HG03354 (cell line): ENCODE results near the gene NFATC2.
A peak's percentile ranks its signal among the peaks of the same experiment; 100 is the strongest.
"Not testable (repeated sequence)": the region's sequence is repeated elsewhere in the genome, so short reads cannot be mapped to it uniquely, and the experiment has no call there.

ENCODE experiments used
- ATAC-seq: cut with Tn5 transposase; IDR thresholded peaks from one replicate; pipeline ENCODE4 v1.9.1; 2021; ENCODE audit warnings: mild to moderate bottlenecking; ENCODE audit not compliant: unreplicated experiment, poor library complexity, severe bottlenecking

The NFATC2 gene

DNA sequence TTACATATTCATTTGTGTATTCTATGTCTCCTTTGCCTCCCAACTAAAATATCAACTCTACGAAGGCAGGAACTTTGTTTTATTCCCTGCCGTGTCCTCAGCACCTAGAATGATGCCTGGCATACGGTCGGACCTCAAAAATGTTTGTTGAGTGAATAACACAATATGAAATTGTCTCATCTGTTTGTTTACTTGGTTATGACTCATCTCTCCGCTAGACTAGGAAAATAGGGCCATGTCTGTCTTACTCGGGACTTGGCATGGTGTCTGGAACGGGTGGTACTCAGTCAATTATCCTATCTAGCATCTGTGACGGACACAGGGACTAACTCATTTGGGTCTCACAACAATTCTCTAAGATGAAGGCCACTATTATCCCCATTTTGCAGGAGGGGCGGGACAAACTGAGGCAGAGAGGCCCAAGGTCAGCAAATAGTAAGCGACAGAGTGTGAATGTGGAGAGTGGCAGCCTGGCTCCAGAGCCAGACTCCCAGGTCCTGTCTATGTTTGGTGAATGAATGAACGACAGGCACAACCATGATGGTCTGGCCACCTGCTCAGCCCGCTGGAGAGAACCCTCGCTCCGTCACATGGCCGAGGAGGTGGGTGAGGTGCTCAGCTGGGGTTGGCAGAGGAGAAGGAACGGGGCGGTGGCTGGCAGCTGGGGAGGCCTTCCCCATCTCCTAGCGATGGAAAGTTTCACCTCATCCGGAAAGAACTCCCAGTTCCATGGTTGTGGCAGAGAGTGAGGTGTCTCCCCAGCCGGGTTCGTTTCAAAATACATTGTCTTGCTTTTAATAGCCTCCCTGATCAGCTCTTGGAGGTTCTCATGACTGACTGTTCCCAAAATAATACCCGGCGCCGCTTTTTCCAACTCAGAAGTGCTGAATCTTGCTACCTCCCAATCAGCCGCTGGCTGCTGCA lies 27.6 kb upstream of the NFATC2 start:
- no peak for ATAC-seq

DNA sequence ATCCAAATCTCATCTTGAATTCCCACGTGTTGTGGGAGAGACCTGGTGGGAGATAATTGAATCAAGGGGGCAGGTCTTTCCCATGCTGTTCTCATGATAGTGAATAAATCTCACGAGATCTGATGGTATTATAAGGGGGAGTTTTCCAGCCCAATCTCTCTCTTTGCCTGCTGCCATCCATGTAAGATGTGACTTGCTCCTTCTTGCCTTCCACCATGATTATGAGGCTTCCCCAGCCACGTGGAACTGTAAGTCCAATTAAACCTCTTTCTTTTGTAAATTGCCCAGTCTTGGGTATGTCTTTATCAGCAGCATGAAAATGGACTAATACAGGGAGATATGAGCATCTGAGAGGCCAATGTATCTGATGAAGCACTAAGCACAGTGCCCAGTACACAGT lies 26.0 kb upstream of the NFATC2 start:
- ATAC-seq, result not testable (repeated sequence)

GRCh38 chr20:51567622-51568021 lies 25.1 kb upstream of the NFATC2 start:
- no peak for ATAC-seq

GRCh38 chr20:51566594-51566993 lies 24.1 kb upstream of the NFATC2 start:
- no peak for ATAC-seq

DNA sequence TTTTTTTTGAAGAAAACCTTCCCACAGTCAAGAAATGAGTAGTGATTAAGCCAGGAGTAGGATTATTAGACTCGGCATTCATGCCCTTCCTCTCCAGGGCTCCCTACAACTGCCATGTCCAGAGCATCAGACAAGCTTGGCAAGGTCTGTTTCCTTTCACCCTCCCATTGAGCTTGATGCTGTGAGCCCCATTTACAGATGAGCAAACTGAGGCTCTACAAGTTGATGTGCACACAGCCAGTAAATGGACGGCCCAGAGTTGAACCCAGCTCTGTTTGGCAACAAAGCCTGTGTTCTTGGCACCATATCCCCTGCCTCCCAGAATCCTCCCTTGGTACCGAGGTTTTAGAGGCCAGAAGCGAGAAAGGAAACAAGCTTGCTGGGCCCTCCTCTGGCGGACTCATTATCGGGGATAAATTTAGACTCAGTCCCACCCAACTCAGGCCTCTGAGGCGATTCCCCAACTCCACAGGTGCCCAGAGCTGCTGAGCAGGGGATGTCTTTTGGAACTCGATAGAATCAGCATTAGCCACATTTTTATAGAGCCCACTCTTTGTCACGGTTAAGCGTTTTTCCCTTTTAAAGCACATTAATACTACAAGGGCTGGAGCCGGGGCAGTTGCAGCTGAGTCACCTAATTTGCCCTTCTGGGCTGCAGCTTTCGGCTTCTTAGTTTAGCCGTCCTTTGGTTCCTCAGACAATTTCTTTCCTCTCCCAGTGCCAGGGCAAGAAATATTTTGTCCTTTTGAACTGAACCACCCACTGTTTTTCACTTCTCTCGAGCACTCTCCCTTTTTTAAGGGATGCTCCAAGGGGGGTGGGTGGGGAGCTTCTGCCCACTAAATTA lies 23.0 kb upstream of the NFATC2 start:
- no peak for ATAC-seq

DNA sequence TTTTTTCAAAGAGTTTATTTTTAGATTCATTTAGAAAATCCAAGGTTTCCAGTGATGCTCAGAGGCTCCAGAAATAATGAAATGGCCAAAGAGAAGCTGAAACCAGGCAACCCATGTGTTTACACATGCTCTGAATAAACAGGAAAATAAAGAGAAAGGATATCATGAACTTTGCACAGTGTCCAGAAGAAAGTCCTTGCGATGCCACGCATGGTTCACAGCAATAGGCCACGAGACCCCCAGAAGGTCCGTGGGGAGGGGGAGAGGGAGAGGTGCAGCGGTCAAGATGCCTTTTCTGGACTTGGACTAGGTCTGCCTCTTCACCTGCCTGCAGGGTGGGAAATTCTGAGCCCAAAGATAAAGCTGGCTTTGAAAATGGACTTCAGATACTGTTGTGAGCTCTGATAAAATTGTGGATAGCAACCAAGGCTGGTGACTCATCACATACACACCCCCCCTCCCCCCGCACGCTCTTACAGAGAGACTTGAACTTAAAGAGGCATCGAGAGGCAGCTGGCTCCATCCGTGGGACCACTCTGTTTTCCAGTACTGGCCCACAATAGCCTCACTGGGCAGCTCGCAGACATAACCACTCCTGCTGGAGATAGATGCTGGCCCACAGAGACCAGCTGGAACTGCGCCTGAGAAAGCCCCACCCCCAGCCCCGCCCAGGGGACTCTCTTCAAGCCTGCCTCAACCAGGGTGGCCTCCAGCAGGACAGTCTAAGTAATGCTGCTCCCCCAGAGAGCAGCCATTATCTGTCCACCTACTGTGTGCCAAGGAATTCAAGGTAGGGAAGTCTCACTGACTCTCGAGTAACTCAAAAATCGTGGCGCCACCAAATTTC lies 21.2 kb upstream of the NFATC2 start:
- no peak for ATAC-seq

- ATAC-seq, result no peak
Measured at GRCh38 chr20:51563174-51563485, 20.6 kb upstream of the NFATC2 start.

- no peak for ATAC-seq
Measured at GRCh38 chr20:51562332-51563173, 20.0 kb upstream of the NFATC2 start.

GRCh38 chr20:51562027-51562331 lies 19.5 kb upstream of the NFATC2 start:
- no peak for ATAC-seq

- ATAC-seq, result no peak
Measured at GRCh38 chr20:51560550-51561307, 18.2 kb upstream of the NFATC2 start.

GRCh38 chr20:51560042-51560441 lies 17.5 kb upstream of the NFATC2 start:
- ATAC-seq, result no peak

GRCh38 chr20:51554538-51555165 lies 12.1 kb upstream of the NFATC2 start:
- peak; percentile 58 for ATAC-seq

DNA sequence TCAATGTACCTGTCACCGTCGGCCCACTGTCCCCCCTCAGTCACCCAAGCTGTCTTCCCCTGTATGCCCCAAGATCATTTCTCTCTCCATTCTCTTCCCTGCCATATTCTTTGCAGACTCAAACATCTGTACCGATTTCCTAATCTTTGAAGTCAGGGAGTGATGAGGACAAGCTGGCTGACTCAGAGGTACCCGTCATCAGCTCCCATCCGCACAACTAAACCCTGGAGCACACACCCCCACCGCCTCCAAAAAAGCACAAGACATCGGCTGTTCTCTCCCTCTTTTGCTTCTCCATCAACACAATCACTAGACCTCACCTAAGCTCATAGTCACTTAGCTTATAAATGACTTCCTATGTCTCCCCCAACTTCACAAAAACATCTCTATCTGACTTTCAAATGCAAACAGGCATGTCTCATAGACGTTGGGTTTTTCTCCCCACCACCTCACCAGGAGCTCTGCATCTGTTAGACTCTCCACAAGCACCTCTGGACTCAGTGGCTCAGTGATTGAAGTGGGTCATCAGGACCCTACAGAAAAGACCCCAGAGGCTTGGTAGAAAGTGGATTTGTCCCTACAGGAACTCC lies 11.5 kb upstream of the NFATC2 start:
- no peak for ATAC-seq

DNA sequence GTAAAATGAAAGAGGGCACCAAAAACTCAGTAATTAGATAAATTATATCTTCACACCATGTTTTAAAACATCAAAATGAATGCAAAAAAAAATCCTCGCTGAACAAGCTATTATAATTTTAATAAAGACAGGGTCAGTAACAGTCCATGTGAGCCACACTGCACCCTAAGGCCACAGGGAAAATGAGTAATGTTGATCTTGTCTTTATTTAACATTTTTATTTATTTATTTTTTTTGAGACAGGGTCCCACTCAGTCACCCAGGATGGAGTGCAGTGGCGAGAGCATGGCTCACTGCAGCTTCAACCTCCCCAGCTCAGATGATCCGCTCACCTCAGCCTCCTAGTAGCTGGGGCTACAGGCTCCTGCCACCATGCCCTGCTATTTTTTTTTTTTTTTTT lies 8.7 kb upstream of the NFATC2 start:
- no peak for ATAC-seq

DNA sequence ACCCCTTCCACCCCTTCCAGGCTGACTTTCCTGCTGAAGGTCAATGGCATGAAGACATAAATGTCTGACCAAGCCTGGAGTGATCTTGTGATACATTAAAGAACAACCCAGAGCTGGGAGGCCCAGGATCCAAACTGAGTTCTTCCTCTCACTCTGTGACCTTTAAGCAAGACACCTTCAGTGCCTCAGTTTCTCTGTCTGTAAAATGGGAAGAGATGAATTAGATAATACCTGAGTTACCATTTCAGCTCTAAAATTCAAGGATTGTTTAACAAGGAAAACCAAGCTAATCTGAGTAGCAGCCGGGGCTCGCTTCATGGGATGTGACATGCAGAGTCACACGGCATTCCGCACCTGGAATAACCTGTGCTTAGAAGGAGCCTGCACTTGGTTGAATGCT lies 7.0 kb upstream of the NFATC2 start:
- no peak for ATAC-seq

GRCh38 chr20:51547951-51548350 lies 5.4 kb upstream of the NFATC2 start:
- ATAC-seq, result no peak

DNA sequence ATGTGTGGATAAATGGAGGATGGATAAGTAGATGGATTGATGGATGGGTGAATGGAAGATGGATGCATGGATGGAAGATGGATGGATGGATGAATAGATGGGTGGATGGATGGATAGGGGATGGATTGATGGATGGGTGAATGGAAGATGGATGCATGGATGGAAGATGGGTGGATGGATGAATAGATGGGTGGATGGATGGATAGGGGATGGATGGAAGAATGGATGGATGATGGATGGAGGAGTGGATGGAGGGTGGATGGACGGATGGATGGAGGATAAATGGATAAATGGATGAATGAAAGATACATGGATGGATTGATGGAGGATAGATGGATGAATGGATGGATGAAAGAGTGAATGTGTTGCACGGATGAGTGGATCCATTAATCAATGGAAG lies 3.0 kb upstream of the NFATC2 start:
- no peak for ATAC-seq

DNA sequence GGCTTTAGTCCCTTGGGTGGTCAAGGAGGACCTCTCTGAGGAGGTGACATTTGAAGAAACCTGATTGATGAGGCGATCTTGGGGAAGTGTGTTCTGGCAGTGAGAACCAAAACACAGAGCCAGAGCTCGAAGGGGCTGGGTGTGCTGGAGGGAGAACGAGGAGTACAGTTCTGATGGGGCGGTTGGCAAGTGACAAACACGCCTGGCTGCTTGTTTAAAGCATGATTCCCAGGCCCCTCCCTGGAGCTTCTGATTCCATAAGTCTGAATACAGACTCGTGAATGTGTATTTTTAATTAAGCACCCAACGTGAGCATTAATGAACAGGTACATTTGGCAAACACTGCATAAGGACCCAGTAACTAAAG lies 886 bp upstream of the NFATC2 start:
- no peak for ATAC-seq
